Esophagus squamous epithelium (tissue), 4 donors: ENCODE measurements around the gene ALS2.

ENCODE experiments used
- POLR2A ChIP-seq, 4 donors: fragments of 450-650 bp; IDR thresholded peaks; one replicate each; pipeline ENCODE4 v1.6.1; 2017; ENCODE audit warnings: antibody characterized with exemption in 4 of 4, mild to moderate bottlenecking in 4 of 4, moderate library complexity in 3 of 4
- TF ChIP-seq, protein P1 (sequence below), 6 experiments: fragments of 450-650 bp in 4 of 6; fragments of 200-600 bp in 2 of 6; sonication (generic) in 2 of 6; IDR thresholded peaks; one replicate each; pipeline ENCODE4 v1.5.1; 2016 to 2019; ENCODE audit warnings: antibody characterized with exemption in 6 of 6, mild to moderate bottlenecking in 4 of 6, moderate library complexity in 4 of 6

DNA sequence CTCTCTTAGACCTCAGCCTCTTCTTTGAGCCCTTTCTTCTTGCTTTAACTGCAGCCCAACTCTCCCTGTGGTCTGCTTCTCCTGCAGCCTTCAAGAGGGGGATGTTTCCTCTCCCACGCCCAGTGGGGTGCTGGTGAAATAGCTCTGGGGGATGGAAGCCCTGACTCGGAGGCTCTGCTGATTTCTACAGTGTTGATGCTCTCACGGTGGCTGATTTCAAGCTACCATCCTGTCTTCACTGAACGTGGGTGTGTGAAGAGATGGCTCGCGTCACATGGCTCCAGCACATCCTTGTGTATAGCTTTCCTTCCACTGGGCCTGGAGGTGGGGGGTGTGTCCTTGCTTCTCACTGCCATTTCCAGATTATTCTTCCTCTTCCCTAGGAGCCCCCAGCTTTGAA, 102.3 kb downstream of the ALS2 start:
- TF ChIP-seq, protein P1, sequence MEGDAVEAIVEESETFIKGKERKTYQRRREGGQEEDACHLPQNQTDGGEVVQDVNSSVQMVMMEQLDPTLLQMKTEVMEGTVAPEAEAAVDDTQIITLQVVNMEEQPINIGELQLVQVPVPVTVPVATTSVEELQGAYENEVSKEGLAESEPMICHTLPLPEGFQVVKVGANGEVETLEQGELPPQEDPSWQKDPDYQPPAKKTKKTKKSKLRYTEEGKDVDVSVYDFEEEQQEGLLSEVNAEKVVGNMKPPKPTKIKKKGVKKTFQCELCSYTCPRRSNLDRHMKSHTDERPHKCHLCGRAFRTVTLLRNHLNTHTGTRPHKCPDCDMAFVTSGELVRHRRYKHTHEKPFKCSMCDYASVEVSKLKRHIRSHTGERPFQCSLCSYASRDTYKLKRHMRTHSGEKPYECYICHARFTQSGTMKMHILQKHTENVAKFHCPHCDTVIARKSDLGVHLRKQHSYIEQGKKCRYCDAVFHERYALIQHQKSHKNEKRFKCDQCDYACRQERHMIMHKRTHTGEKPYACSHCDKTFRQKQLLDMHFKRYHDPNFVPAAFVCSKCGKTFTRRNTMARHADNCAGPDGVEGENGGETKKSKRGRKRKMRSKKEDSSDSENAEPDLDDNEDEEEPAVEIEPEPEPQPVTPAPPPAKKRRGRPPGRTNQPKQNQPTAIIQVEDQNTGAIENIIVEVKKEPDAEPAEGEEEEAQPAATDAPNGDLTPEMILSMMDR (IDR thresholded peaks at IDR 0.05), result no peak
- TF ChIP-seq POLR2A (IDR thresholded peaks at IDR 0.05), result no peak
